ENCODE data around the gene KHSRP.

GRCh38 chr19:6414793-6415590, 9.6 kb downstream of the KHSRP start:
- no peak for TF ChIP-seq CTCF (IDR thresholded peaks at IDR 0.05)
- no peak for TF ChIP-seq EZH2 (IDR thresholded peaks at IDR 0.05; ENCODE audit: borderline replicate concordance, insufficient read depth, low read depth, low read length, poor library complexity, severe bottlenecking)
